NCI-H226 (cell line): ENCODE results near the gene MAN1C1.

ENCODE experiments used
- DNase-seq: peaks from one replicate; pipeline ENCODE4 v3.0.0-alpha.2; 2015

Gene MAN1C1

DNA sequence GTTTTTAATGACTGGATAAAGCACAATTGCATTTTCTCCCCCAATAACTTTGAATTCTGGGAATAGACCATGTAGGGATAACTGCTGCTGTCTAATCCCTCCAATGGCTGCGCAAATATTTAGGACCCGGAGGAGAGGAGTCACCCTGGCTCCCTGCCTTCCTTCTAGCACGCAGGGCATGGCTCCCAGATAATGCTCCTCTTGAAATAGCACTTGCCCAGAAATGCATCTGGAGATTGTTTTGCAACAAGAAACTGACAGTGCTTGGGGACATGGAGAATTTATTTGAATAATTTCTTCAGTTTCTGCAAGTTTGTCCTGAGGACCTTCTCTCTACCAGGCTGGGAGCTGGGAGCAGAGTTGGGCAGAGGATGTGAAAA is 83.5 kb downstream of the MAN1C1 start:
- DNase-seq = no peak

DNA sequence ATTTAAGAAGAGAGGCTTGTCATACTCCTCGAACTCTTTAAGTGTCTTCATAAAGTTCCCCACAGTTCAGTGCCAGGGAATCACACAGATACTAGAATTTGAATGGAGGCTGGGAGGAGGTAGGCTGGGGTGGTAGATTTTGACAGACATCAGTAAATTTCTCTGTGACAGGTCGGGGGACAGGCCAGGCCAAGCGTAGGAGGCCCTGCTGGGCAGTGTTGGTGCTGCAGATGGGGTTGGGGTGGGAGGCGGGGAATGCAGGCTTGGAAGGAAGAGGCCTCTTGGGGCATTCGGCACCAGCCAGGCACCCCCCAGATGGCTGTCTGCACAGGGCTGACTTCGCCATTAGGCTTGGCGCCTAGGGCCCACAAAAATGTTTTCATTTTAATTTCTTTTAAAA is 84.0 kb downstream of the MAN1C1 start:
- no peak for DNase-seq

DNA sequence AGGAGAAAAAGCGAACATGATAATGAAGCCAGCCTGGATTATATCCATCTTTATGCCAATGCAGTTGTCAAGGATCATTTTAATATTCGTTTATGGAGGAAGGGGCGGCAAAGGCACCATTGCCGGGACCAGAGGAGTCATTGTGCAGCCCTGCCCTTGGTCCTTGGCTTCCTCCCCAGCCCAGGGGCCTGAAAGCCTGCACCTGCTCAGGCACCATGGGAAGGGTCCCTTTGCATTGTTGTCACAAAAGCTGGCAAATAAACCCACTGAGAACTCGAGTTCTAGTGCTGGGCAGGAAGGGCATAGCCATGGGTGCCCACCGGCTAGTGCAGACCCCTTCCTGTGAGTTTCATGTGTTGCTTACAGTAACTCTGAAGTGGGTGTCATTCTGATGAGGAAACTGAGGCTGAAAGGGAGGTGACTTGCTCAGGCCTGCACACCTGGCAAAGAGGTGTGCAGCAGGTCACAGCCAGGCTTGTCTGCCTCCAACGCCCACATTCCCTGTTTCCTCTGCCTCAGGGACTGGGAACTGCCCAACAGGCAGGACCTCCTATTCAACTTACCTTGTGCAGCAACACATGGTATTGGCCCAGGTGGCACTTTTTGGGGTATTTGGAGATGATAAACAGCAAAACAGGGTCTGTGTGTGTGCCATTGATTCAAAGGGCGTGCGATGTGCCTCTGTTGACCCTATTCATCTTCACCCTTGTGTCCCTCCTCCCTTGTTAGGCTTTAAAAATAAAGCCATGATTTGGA is 84.6 kb downstream of the MAN1C1 start:
- DNase-seq = no peak

DNA sequence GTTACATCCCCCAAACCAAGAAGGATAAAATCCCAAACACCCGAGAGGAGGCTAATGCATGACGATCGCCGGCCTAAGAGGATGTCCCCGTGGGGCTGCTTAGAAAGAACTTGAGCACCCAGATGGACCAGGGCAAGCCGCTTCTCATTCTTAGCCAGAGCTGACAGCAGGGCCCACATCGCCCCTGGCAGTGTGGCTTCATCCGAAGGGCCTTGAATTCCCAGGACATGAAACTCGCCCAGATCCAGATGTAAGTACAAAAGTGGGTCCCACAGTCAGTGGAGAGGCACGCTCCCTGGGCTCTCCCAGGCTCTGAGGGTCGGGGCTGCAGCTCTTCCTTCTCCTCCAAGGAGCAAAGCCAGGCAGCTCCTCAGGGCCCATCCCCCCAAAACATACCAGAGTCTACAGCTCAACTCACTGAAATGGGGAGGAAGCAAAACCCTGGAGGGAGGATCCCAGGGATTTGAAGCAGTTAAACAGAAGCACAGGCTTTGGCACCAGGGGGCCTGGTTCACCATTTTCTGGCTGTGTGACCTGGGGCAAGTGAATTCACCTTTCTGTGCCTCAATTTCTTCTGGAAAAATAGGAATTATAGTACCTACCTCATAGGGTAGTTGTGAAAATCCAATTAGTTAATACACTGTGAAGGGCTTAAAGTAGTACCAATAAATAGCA is 85.6 kb downstream of the MAN1C1 start:
- DNase-seq = no peak

DNA sequence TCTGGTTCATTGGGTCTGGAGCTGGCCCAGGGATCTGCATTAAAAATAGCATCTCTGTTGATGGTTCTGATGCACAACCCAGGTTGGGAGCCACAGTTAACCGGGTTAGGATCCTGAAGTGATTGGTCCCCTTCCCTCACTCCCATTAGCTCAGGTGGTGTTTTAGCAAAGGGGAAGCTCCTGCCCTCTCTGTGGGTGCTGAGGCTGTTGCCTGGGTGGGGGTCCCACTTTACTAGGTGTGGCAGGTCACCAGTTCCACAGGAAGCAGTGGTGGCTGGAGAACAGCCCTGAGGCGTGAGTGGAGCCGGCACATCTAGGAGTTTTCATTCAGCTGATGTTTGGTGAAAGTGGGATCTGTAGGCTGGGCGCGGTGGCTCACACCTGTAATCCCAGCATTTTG is 86.5 kb downstream of the MAN1C1 start:
- DNase-seq = no peak

DNA sequence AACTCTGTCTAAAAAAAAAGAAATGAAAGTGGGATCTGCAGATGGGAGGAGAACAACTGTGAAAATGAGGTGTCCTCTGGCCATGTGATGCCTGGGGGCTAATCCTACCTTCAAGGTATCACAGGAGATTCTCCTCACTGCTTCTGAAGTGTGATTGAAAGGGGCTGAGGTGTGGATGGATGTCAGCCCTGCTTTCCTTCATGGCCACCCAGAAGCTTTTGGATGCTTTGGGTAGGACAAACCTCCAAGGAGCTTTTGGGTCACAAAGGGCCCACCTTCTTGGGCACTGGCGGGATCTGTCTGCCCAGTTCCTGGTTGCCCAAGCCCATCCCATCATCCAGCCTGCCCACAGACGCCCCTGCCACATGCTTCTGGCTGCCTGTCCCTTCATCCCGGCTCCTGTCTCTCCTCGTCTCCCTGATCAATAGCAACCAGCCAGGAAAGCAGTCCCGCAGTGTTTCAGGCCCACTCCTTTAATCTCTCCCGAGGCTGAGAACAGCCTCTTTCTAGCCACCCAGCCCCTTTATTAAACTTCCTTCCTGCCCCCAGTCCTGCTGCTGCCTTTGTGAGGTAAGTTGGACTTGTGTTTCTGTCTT is 87.2 kb downstream of the MAN1C1 start:
- DNase-seq = no peak

DNA sequence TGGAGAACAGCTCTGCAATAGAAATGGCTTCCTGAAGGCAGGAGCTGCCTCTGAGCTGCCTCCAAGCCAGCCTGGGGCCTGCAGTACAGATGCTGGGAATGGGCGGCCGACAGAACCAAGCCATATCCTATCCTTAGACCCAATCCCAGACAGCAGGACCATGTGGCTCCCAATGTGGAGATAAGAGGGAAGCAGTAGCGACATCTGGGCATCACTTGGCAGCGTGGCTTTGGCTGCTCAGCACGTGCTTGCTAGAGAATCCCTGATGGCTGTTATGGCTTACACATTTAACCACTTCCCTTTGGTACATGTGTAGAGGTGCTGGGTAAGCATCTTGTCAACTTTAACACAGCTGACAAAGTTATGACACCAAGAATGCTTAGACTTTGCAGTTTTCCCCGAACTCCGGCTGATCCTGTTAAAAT is 87.7 kb downstream of the MAN1C1 start:
- DNase-seq = no peak

DNA sequence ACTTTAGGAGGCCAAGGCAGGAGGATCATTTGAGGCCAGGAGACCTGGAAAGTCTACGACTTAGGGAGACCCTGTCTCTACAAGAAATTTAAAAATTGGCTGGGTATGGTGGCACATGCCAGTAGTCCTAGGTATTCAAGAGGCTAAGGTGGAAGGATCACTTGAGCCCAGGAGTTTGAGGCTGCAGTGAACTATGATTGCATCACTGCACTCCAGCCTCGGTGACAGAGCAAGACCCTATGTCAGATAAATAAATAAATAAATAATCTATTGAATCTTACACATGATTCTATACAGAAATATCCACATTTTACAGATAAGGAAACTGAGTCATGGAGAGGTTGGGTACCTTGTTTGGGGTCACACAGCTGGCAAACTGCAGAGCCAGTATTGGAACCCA is 89.1 kb downstream of the MAN1C1 start:
- DNase-seq = no peak

DNA sequence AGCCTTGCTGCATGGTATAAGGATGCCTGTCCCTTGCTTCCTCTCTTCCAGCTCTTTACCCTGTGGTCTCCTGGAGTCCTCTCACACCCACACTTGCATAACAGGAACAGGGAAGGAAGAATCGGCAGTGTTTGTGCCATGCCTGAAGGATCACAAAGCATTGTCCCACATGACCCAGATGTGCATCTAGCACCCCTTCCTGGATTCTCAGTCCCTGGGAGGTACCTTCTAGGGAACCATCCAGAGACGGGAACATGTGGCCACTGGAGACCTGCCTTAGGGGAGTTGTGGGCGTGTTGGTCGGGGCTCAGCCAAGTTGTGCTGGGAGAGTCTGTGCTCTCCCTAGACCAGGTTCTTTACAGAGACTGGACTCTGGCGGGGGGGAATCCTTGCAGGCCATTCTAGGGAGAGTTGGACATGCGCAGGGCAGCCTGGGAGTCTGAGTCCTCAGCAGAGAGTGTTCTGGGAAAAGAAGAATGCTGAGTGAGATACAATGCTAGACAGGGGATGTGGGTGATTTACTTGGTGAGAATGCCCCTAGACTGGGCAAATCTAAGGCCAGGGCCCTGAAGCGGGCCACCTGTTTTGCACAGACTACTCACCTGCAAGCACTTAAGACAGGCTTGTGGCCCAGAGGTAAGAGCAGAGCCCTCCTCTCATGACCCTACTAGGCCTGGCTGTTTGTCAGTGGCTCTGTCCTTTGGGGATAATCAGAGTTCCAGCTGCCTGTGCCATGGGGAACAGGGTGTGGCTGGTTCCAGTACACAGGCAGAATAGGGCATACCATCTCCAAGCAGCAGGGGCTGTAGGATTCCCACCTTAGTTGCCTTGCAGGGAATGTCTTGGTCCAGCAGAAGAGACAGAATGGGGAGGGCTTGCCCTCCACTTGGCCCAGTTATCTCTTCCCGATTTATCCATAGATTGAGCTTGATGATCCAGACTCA is 89.8 kb downstream of the MAN1C1 start:
- DNase-seq = no peak

DNA sequence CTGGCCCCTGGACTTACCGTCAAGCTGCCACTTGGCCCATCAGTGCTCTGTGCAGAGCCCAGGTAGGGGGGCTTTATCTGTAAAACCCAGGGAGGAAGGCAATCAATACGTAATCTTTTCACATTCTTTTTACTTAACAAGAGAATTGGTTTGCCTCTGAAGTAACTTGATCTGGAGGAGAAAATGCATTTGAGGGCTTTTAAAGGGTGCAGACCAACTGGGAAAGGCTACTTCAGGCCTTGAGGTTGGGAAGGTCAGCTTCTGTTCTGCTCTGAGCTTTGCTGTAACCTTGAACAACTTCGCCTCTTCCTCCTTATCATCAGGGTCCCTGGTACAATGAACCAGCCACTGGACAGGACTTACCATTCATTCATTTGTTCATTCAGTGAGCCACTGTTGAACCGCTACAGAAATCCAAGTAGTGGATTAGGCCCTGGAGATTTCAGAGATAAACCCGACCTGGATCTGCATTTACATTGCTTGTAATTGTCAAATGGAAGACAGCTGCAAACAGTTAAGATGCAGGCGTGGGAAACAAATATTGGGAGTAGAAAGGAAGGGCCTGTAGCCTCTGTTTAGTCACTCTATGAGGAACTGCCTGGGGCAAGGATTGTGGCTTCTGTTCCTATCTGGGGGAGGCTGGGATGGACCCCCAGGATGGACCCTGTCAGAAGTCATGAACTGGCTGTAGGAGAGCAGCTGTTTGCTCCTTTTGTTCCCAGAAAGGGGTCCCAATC is 90.9 kb downstream of the MAN1C1 start:
- no peak for DNase-seq

DNA sequence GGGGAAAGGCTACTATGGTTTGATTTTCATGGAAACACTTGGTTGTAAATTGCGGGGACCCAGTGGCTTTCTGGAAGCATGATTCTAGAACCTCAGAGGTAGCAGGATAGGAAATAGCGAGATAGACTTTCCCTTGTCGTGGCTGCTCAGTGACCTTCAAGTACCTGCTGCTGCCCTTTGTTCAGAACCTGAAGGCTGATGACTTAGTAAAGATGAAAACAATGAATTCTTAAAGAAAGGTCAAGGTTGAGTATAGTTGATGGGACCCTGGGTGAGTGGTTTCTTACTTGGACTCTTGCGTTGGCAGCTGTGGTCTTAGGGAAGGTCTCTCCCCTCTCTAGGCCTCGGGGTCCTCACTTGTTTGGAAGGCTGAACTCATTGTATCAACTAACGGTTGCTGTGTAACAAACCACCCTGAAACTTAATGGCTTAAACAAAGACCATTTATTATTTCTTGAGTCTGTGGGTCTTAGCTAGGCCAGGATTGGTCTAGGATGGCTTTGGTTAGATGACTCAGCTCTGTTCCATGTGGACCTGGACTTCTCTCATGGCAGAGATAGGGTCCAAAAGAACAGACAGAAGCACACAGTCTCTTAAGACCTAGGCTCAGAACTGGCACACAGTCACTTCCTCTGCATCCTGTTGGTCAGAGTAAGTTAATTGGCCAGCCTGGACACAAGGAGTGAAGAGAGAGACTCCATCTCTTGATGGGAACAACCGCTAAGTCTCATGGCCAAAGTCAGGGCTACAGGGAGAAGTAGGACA is 94.2 kb downstream of the MAN1C1 start:
- no peak for DNase-seq

DNA sequence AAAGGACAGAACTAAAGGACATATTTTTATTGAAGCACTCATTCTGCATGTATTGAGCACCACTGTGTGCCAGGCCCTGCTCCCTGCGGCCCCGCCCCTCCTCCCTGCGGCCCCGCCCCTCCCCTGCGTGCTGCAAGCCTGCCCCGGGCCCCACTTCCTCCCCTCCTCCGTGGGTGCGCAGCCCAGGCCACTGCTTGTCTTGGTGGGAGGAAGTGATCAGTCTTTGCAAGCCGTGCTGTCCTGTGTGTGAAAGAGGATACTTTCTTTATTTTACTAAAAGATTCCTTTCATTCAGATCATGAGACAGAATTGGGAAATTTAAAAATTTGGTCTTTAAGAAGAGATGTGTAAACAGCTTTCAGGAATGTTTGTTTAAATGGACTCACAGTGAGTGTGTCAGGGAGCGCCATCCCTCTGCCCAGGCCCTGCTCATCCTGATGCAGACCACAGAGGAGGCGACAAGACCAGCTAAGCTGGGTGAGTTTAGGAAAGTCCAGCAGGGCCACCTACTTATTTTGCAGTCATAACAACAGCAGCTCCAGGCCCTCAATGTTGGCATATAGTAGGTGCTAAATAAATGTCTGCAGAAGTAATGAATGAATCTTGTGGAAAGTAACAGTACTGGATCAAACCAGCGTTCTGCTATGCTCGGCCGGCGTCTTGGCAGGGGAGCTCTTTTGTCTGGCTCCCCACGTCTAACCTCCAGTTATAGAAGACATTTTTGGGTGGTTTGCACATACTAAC is 95.1 kb downstream of the MAN1C1 start:
- no peak for DNase-seq

DNA sequence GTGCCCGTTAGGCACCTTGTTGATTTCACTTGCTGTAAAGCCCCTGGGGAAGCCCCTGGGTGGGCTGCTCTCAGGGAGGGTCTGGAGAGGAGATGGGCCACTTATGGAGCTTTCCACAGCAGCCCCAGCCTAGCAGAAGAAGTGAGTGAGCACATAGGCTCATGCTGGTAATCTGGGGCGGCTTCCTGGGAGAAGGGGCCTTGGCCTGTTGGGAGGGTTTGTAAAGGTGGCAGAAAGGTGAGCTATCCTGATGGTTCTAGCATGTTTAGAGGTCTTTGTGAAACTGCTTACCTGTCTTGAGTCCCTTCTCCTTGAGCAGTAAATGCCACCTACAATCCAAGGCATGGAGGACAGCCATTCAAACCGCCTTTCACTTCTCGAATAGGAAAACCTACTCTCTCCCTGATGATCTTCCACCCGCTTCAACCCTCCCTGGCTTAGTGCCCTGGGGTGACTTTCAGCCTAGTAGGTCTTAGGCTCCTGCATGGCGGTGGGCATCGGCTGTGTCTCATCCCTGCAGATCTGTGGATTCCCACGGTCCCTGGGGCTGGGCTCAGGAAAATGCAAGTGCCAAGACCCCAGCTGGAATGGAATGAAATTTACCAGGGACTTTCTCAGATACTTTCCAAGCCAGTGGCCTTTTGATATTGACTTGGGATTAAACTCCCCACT is 95.8 kb downstream of the MAN1C1 start:
- DNase-seq = no peak

DNA sequence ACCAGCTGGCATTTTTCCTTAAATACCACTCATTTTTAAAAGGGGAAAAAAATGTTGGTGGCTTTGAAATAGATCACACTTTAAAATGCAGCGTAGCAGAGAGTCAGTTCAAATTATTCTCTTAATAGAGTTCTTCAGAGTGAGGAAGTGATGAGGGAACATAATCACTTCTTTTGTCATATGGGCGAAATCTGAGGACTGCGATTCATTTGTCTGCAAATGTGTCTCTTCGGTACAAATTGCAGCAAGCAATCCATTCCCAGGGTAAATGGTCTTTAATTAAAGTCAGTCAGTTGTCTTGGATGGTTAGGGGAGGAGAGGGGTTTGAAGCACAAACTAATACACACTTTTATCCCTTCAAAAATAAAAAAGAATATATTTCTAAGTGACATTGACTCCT is 97.4 kb downstream of the MAN1C1 start:
- no peak for DNase-seq

DNA sequence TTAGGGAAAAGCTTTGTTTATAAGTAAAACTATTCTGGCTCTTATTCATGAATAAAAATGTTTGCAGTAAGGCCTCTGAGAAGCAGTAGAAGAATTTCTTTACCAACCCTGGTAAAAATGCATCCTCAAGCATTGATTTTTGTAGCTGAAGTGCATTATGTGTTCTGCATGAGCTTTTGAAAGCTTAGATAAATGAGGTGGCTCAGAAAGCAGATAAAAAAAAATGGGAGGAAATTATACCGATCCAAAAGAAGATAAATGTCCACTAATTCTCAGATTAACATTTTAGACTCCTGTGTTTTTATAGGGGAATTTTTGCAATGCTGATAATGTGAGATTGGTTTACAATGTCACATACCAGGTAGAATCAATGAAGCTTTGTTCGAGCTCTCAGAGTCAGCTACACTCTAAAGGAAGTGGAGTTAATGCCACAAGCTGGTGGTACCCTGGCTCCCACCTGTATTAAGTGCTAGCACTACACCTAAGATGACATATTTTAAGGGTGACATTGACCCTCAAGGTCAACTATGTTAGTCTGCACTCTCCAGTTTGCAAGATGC is 97.9 kb downstream of the MAN1C1 start:
- DNase-seq = no peak

DNA sequence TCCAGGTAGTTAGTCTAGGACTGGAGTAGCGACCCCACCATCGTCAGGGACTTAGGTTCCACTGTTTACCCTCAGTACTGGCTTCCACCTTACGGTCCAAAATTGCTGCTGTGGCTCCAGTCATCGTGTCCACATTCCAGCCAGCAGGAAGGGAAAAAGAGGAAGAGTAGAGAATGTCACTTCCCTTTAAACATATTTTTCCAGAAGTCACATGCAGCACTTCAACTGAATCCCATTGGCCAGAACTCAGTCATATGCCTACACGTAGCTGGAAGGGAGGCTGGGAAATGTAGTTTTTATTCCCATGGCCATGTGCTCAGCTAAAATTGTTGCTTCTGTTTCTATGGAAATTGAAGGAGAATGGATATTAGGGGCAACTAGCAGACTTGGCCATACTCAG is 99.3 kb downstream of the MAN1C1 start:
- no peak for DNase-seq

DNA sequence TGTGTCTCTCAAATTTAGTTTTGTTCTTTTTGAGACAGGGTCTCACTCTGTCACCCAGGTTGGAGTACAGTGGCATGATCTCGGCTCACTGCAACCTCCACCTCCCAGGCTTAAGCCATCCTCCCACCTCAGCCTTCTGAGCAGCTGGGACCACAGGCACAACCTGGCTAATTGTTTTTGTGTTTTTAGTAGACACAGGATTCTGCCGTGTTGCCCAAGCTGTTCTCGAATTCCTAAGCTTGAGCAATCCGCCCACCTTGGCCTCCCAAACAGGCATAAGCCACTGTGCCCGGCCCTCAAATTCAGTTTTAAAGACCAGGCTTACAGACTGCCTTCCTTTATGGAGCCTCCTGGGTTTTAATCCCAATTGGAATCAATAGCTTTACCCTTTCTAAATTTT is 99.7 kb downstream of the MAN1C1 start:
- no peak for DNase-seq

DNA sequence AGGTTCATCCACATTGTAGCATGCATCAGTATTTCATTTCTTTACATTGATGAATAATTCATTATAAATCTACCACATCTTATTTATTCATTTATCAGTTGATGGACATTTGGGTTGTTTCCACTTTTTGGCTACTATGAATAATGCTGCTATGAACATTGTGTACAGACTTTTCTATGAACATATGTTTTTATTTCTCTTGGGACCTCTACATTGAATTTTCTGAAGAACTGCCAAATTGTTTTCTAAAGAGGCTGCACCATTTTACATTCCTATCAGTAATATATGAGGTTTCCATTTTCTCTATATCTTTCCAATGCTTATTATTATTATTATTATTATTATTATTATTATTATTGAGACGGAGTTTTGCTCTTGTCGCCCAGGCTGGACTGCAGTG is 102.1 kb downstream of the MAN1C1 start:
- no peak for DNase-seq

DNA sequence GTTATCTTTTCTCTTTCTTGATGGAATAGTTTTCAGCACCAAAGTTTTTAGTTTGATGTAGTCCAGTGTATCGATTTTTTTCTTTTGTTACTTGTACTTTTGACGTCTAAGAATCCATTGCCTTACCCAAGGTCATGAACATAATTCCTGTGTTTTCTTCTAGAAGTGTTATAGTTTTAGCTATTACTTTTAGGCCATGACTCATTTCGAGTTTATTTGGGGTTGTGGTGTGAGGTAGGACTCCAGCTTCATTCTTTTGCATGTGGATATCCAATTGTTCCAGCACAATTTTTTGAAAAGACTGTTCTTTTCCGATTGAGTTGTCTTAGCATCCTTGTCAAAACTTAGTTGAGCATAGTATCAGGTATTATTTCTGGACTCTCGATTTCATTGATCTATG is 104.0 kb downstream of the MAN1C1 start:
- DNase-seq = no peak

DNA sequence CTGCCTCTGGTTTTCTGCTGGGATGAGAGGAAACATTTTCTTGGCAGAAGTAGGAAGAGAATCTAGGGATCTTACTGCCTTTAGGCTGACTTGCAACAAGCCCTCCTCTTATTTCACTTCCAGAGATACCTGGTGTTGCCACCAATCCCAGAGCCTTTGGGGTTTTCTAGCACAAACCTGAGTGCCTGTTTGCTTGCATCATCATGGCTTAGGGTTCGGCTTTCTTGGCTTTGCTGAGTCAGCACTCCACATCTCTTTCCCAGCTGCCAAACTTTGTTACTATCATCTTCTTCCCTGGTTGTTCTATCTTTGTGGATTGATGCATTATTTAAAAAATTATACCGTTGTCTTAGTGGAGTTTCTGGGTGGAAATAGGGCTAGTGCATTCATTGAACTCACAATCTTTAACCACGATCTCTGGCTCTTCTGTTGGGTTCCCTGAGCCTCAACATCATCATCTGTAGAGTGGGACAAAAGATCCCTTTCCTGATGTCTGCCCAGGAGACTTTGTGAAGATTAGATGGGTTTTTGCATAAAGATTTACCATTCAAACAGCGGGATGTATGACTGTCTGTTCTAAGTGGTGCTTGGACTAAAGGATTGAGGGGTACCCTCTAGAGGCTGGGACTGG is 106.8 kb downstream of the MAN1C1 start:
- DNase-seq = no peak
